Measurements from ENCODE around the gene C2orf81.
A peak's percentile ranks its signal among the peaks of the same experiment; 100 is the strongest.
"Not testable (repeated sequence)": the region's sequence is repeated elsewhere in the genome, so short reads cannot be mapped to it uniquely, and the experiment has no call there.

The C2orf81 gene

GRCh38 chr2:74423231-74424095 is 2.0 kb upstream of the C2orf81 start:
- DNase-seq: no peak

- DNase-seq: not testable (repeated sequence)
These were observed 846 bp downstream of the C2orf81 start for GRCh38 chr2:74420443-74421103.

- DNase-seq: no peak
These were observed 1.4 kb downstream of the C2orf81 start for GRCh38 chr2:74420006-74420405.

GRCh38 chr2:74419345-74419744 is 2.1 kb downstream of the C2orf81 start:
- no peak for DNase-seq

- no peak for DNase-seq
These were observed 3.1 kb downstream of the C2orf81 start for GRCh38 chr2:74418312-74418711.

GRCh38 chr2:74417763-74418162 is 3.7 kb downstream of the C2orf81 start:
- DNase-seq: no peak

- no peak for DNase-seq
These were observed 4.2 kb downstream of the C2orf81 start for GRCh38 chr2:74417197-74417596.

- no peak for DNase-seq
These were observed 4.6 kb downstream of the C2orf81 start for GRCh38 chr2:74416778-74417177.

GRCh38 chr2:74415762-74416395 is 5.5 kb downstream of the C2orf81 start:
- DNase-seq: no peak

GRCh38 chr2:74414881-74415761 is 6.3 kb downstream of the C2orf81 start:
- DNase-seq: no peak

- DNase-seq: no peak
These were observed 7.0 kb downstream of the C2orf81 start for GRCh38 chr2:74414441-74414840.

- DNase-seq: no peak
These were observed 8.3 kb downstream of the C2orf81 start for GRCh38 chr2:74413001-74413698.

- DNase-seq: no peak
These were observed 13.7 kb downstream of the C2orf81 start for GRCh38 chr2:74407682-74408081.

- DNase-seq: no peak
These were observed 15.4 kb downstream of the C2orf81 start for GRCh38 chr2:74406035-74406434.

GRCh38 chr2:74401891-74402290 is 19.5 kb downstream of the C2orf81 start:
- no peak for DNase-seq

- peak; percentile 6 for DNase-seq
These were observed 21.6 kb downstream of the C2orf81 start for GRCh38 chr2:74399785-74400184.

GRCh38 chr2:74396149-74396548 is 25.3 kb downstream of the C2orf81 start:
- no peak for DNase-seq

- DNase-seq: no peak
These were observed 27.9 kb downstream of the C2orf81 start for GRCh38 chr2:74393525-74393924.

GRCh38 chr2:74392449-74392743 is 29.0 kb downstream of the C2orf81 start:
- no peak for DNase-seq

- peak; percentile 89 for DNase-seq
These were observed 29.6 kb downstream of the C2orf81 start for GRCh38 chr2:74391580-74392448.

GRCh38 chr2:74391209-74391579 is 30.2 kb downstream of the C2orf81 start:
- DNase-seq: no peak

All from NCI-H1436 (cell line).